Gastroesophageal sphincter (tissue), 3 donors: ENCODE measurements around the gene ADPGK.

Source experiments
- CTCF ChIP-seq, 4 experiments: fragments of 200-600 bp in 2 of 4; fragments of 450-650 bp in 2 of 4; sonication (generic) in 1 of 4; IDR thresholded peaks; one replicate each; pipeline ENCODE4 v1.5.1; 2017 to 2019; ENCODE audit warnings: antibody characterized with exemption in 4 of 4, mild to moderate bottlenecking in 2 of 4, moderate library complexity in 2 of 4
- POLR2A ChIP-seq, 2 donors: fragments of 450-650 bp; IDR thresholded peaks; one replicate each; pipeline ENCODE4 v1.6.1; 2017; ENCODE audit warnings: antibody characterized with exemption in 2 of 2, mild to moderate bottlenecking in 2 of 2, moderate library complexity in 1 of 2
- POLR2AphosphoS5 ChIP-seq: sonication (generic); formaldehyde crosslinking; IDR thresholded peaks from one replicate; pipeline ENCODE4 v1.6.1; 2017; ENCODE audit warnings: antibody characterized with exemption

- TF ChIP-seq CTCF (IDR thresholded peaks at IDR 0.05) (no peak), POLR2A (IDR thresholded peaks at IDR 0.05) (no peak), POLR2AphosphoS5 (no peak)
Observed at GRCh38 chr15:72813345-72814004, 29.9 kb upstream of the ADPGK start.
